Mesothelial cell of epicardium (in vitro differentiated cells): Measurements from ENCODE around the gene VN1R5. TPM values are rescaled to one million over a fixed set of nuclear protein-coding genes. Genes with fewer than 3 reads are reported as not detected.

Source experiments
- DNase-seq, 2 experiments: peaks; one replicate each; pipeline ENCODE4 v3.0.0; 2021; ENCODE audit warnings: low spot score in 2 of 2; ENCODE audit not compliant: unreplicated experiment in 2 of 2
- H3K27ac Mint-ChIP-seq: 2 replicates; pipeline ENCODE4 v1.8.0; 2021; ENCODE audit warnings: mixed read lengths
- H3K27me3 Mint-ChIP-seq: 2 replicates; pipeline ENCODE4 v1.8.0; 2021; ENCODE audit warnings: low read depth, mixed read lengths
- H3K36me3 Mint-ChIP-seq: 2 replicates; pipeline ENCODE4 v1.8.0; 2021; ENCODE audit warnings: mixed read lengths
- H3K4me1 Mint-ChIP-seq: 2 replicates; pipeline ENCODE4 v1.8.0; 2021; ENCODE audit warnings: mixed read lengths
- H3K4me3 Mint-ChIP-seq: 2 replicates; pipeline ENCODE4 v1.8.0; 2021; ENCODE audit warnings: mild to moderate bottlenecking, moderate library complexity, mixed read lengths
- H3K9me3 Mint-ChIP-seq: 2 replicates; pipeline ENCODE4 v1.8.0; 2021; ENCODE audit warnings: mixed read lengths
- total RNA-seq: library from RNA; stranded (reverse); gene quantifications from 3 replicates; pipeline ENCODE4 v1.2.1, GENCODE V29; 2021
- TF ChIP-seq, protein P1 (sequence below): fragments of 200-600 bp; sonication (generic); IDR thresholded peaks from one replicate; pipeline ENCODE4 v1.5.0; 2021; ENCODE audit warnings: antibody characterized with exemption; ENCODE audit not compliant: unreplicated experiment

The VN1R5 gene
- total RNA-seq, 1 donor from 2014 or later, result not detected

DNA sequence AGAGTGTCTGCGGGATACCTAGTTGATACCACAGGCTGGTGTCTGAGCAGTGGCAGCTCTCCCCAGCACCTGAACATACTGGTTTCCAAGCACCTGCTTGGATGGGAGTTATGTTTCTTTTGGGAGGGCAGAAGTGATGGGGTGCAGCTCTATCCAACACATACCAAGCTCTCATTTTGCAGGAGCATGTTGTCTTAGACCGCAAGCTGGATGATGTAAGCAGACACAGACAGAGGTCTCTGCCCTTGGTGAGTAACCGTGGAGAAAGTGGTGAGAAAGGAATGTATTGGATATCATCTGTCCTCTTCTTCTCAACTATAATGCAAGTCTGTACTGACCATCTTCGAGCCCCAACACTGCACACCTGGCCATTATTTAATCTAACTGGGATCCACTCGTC lies 38.4 kb downstream of the VN1R5 start:
- Mint-ChIP-seq H3K27ac (no peak overlapping the region), H3K9me3 (peaks cover 3% of the 10 kb centered on the region), H3K4me3 (no peak overlapping the region), H3K27me3 (no peaks in the 10 kb centered on the region), H3K4me1 (peaks cover 3% of the 10 kb centered on the region), H3K36me3 (peaks cover 8% of the 10 kb centered on the region)
- TF ChIP-seq, protein P1, sequence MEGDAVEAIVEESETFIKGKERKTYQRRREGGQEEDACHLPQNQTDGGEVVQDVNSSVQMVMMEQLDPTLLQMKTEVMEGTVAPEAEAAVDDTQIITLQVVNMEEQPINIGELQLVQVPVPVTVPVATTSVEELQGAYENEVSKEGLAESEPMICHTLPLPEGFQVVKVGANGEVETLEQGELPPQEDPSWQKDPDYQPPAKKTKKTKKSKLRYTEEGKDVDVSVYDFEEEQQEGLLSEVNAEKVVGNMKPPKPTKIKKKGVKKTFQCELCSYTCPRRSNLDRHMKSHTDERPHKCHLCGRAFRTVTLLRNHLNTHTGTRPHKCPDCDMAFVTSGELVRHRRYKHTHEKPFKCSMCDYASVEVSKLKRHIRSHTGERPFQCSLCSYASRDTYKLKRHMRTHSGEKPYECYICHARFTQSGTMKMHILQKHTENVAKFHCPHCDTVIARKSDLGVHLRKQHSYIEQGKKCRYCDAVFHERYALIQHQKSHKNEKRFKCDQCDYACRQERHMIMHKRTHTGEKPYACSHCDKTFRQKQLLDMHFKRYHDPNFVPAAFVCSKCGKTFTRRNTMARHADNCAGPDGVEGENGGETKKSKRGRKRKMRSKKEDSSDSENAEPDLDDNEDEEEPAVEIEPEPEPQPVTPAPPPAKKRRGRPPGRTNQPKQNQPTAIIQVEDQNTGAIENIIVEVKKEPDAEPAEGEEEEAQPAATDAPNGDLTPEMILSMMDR, result no peak
- DNase-seq, result no peak

DNA sequence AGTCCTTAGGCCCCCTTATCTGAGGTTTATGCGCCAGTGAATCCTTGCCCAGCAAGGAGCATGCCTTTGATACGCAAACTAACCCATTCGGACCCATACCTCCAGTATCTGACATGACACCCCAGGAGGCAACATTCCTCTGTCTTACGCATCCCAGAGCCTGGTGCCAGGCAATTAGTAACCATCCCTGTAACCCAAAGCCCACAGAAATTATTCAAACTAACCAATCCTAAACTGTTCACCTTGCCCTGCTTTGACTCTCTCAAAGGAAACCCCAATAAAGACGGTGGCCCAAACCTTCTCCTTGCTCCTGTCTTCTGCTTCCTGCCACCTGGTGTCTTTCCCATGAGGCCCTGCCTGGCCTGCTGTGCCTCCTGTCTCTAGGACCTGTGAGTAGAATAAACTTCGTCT lies 39.4 kb downstream of the VN1R5 start:
- no peaks in the 10 kb centered on the region for H3K9me3 Mint-ChIP-seq
- no peaks in the 10 kb centered on the region for H3K27me3 Mint-ChIP-seq
- H3K27ac Mint-ChIP-seq, result no peak overlapping the region
- H3K4me1 Mint-ChIP-seq, result peaks cover 3% of the 10 kb centered on the region
- DNase-seq, result no peak
- no peak overlapping the region for H3K4me3 Mint-ChIP-seq
- peaks cover 11% of the 10 kb centered on the region for H3K36me3 Mint-ChIP-seq
- TF ChIP-seq, protein P1, result no peak

DNA sequence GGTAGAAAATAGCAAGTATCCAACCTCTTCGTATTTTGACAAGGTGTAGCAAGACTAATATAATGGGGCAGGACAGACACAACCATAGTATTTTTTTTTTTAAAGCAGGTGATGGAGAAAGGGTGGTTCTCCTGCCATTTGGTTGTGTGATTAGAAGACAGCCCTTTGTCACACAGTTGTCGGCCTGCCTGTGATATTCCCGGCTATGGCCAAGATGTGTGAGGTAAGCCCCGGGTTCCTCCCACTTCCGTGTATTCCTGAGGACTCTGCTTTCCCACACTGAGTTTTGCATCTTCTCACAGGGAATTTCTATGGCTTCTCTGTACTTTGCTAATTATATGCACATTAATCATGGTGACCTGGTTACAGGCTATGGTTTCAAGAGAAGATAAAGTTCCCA lies 39.9 kb downstream of the VN1R5 start:
- Mint-ChIP-seq H3K4me1 (peaks cover 3% of the 10 kb centered on the region), H3K9me3 (no peaks in the 10 kb centered on the region), H3K27ac (no peak overlapping the region), H3K36me3 (peaks cover 11% of the 10 kb centered on the region), H3K4me3 (no peak overlapping the region), H3K27me3 (no peaks in the 10 kb centered on the region)
- DNase-seq, result no peak
- TF ChIP-seq, protein P1, result no peak

DNA sequence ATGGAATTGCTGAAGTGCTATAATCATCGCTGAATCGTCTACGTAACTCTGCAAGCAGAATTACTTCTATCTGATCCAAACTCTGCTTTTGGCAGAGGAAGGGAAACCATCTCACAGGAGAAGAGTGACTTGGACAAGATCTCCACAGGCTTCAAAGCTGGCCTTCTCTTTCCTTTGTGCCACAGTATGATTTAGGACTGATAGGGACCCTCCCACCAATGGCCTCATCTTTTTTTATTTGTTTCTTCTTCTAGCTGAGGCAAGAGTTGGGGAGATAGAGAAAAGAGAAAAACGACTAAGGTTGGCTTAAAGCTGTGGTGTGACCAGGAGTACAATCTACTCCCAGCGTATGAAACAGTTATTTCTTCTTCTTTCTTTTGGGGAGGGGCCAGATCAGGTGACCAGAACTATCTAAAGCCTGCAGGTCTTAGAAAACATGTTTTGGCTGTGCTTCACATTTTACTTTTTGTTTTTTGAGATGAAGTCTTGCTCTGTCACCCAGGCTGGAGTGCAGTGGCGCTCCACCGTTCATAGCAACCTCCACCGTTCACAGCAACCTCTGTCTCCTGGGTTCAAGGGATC lies 40.8 kb downstream of the VN1R5 start:
- Mint-ChIP-seq H3K36me3 (peaks cover 19% of the 10 kb centered on the region), H3K4me1 (peaks cover 3% of the 10 kb centered on the region), H3K27me3 (no peaks in the 10 kb centered on the region), H3K4me3 (no peak overlapping the region), H3K9me3 (no peaks in the 10 kb centered on the region), H3K27ac (no peak overlapping the region)
- TF ChIP-seq, protein P1, result no peak
- no peak for DNase-seq

DNA sequence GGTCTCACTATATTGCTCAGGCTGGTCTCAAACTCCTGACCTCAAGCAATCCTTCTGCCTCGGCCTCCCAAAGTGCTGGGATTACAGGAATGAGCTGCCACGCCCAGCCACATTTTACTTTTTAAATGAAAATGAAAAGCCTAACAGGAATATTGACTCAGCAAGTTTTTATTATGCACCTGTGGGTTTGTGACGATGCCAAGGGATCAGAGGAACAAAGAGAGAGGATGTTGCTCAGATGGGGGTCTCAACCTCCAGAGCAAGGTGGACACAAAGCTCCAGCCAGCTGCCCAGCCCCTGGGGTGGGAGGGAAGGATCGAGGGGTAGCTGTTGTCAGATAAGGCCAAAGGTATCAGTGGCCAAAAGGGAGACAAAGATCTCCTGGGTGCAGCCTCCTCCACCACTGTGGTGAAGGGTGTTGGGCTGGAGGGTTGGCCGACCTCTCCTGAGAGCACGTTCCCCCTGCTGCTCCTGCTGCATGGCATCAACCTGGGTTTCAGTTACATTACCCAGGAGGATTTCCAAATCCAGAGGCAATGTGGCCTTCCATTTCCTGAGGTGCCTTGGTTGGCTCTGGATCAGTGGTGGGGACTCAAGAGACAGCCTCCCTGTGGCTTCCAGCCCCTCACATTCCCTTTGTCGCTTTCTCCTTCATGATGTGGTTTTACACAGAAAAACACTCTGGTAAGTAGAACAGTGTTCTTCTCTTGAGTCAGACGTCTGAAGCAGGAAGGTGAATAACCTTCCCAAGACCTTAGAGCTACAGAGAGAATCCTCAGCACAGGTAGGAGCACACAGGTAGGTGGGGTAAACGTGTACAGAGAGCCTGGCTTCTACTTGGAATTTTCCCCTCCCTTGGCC lies 41.6 kb downstream of the VN1R5 start:
- TF ChIP-seq, protein P1, result no peak
- peaks cover 3% of the 10 kb centered on the region for H3K4me1 Mint-ChIP-seq

More for the DNA sequence above, 41.6 kb downstream of the VN1R5 start:
- peaks cover 24% of the 10 kb centered on the region for H3K36me3 Mint-ChIP-seq
- H3K27me3 Mint-ChIP-seq, result no peaks in the 10 kb centered on the region
- H3K9me3 Mint-ChIP-seq, result no peaks in the 10 kb centered on the region
- DNase-seq, result no peak
- no peak overlapping the region for H3K4me3 Mint-ChIP-seq
- no peak overlapping the region for H3K27ac Mint-ChIP-seq
